K562 (cell line): ENCODE results near the gene TFRC. TPM values are rescaled to one million over a fixed set of nuclear protein-coding genes. Genes with fewer than 3 reads are reported as not detected.
A peak's percentile ranks its signal among the peaks of the same experiment; 100 is the strongest.
"Not testable (repeated sequence)": the region's sequence is repeated elsewhere in the genome, so short reads cannot be mapped to it uniquely, and the experiment has no call there.

Experiments used
- ATAC-seq: fragments of 200-7000 bp; cut with Tn5 transposase; 3 replicates; pipeline ENCODE4 v1.9.1; 2020; ENCODE audit warnings: moderate library complexity
- BruUV-seq: library from RNA; stranded (reverse); fragments of 400-500 nt; replicated peaks from 2 replicates; lab custom pipeline; 2021; lab: Mats Ljungman, UMichigan
- CTCF ChIA-PET: fragments of 300-600 bp; formaldehyde crosslinking; extraction: SDS; loops from one replicate; lab custom pipeline; 2021; ENCODE audit warnings: low intra/inter-chr PET ratio; lab: Yijun Ruan, JAX
- POLR2A ChIA-PET: fragments of 300-600, 350-650 bp; sonication (Branson Sonifier 250); formaldehyde crosslinking; extraction: SDS; loops from one replicate; lab custom pipeline; 2021; ENCODE audit warnings: antibody characterized with exemption, inconsistent platforms; lab: Yijun Ruan, JAX
- DNase-seq, 4 experiments: peaks; one replicate each; pipeline versions ENCODE4 v3.0.0 to v3.0.0-alpha.2; 2011 to 2018; ENCODE audit warnings: low spot score in 3 of 4, mixed read lengths in 3 of 4; ENCODE audit errors: extremely low read depth in 1 of 4
- FAIRE-seq: peaks from 2 replicates; lab custom pipeline; 2011; peaks lifted over from hg19 to GRCh38; lab: Jason Lieb, UNC
- H2AFZ ChIP-seq: 2 replicates; pipeline ENCODE4 v1.6.0; 2011; ENCODE audit warnings: low read depth, low read length, control low read depth, inconsistent platforms
- H3K27ac ChIP-seq: fragments of 200-600 bp; 3 replicates; pipeline ENCODE4 v1.8.0; 2011; ENCODE audit warnings: low read depth, mild to moderate bottlenecking, control low read depth, inconsistent platforms, low read length, moderate library complexity, mixed read lengths; ENCODE audit errors: extremely low read depth
- H3K27me3 ChIP-seq, 2 experiments: fragments of 300-600 bp in 1 of 2; 2 replicates in 1 of 2; 3 replicates in 1 of 2; pipeline versions ENCODE4 v1.6.0 to v1.8.0; 2011; ENCODE audit warnings: inconsistent platforms in 2 of 2, low read length in 2 of 2, mild to moderate bottlenecking in 1 of 2, mixed read lengths in 1 of 2, moderate library complexity in 1 of 2; ENCODE audit not compliant: control insufficient read depth in 2 of 2, insufficient read depth in 2 of 2
- H3K36me3 ChIP-seq: fragments of 300-600 bp; 3 replicates; pipeline ENCODE4 v1.8.0; 2011; ENCODE audit warnings: mild to moderate bottlenecking, low read length, inconsistent platforms; ENCODE audit not compliant: control insufficient read depth, insufficient read depth
- H3K4me1 ChIP-seq, 2 experiments: fragments of 200-600 bp in 1 of 2; replicated peaks in 1 of 2; 2 replicates in 1 of 2; 3 replicates in 1 of 2; pipeline versions ENCODE4 v1.5.1 to v1.8.0; 2011; ENCODE audit warnings: inconsistent platforms in 2 of 2, low read length in 2 of 2, mild to moderate bottlenecking in 1 of 2, mixed read lengths in 1 of 2, moderate library complexity in 1 of 2; ENCODE audit not compliant: control insufficient read depth in 2 of 2, insufficient read depth in 2 of 2
- H3K4me2 ChIP-seq: 2 replicates; pipeline ENCODE4 v1.6.1; 2011; ENCODE audit warnings: low read length, control low read depth, inconsistent platforms, mixed read lengths; ENCODE audit not compliant: insufficient read depth
- H3K4me3 ChIP-seq: fragments of 200-600 bp; sonication (generic), shearing (Covaris generic); 2 replicates; pipeline ENCODE4 v1.5.1; 2016; ENCODE audit warnings: control low read depth, inconsistent platforms
- H3K79me2 ChIP-seq: fragments of 200-600 bp; 3 replicates; pipeline ENCODE4 v1.8.0; 2011; ENCODE audit warnings: low read length, inconsistent platforms; ENCODE audit not compliant: control insufficient read depth, insufficient read depth
- H3K9ac ChIP-seq, 2 experiments: 2 replicates each; pipeline versions ENCODE4 v1.6.0 to v1.6.1; 2011; ENCODE audit warnings: low read depth in 2 of 2, low read length in 2 of 2, control low read depth in 1 of 2, inconsistent platforms in 1 of 2, mild to moderate bottlenecking in 1 of 2, mixed read lengths in 1 of 2; ENCODE audit not compliant: insufficient read depth in 1 of 2
- H3K9me1 ChIP-seq: one replicate; pipeline ENCODE4 v1.6.0; 2011; ENCODE audit warnings: inconsistent platforms, mild to moderate bottlenecking, low read length, moderate library complexity; ENCODE audit not compliant: control insufficient read depth, insufficient read depth
- H3K9me3 ChIP-seq: replicated peaks from 2 replicates; pipeline ENCODE4 v1.5.1; 2011; ENCODE audit warnings: low read depth, low read length, inconsistent platforms; ENCODE audit not compliant: control insufficient read depth, insufficient read depth
- H4K20me1 ChIP-seq: replicated peaks from 2 replicates; pipeline ENCODE4 v1.6.1; 2011; ENCODE audit warnings: low read length, inconsistent platforms, mixed read lengths; ENCODE audit not compliant: control insufficient read depth, insufficient read depth
- POLR2AphosphoS5 ChIP-seq: IDR thresholded peaks from 2 replicates; pipeline ENCODE4 v1.6.1; 2011; ENCODE audit warnings: mild to moderate bottlenecking, low read depth, low read length, moderate library complexity; ENCODE audit not compliant: control insufficient read depth, insufficient read depth
- POLR2G ChIP-seq: fragments of 200-400 bp; formaldehyde crosslinking; IDR thresholded peaks from 2 replicates; pipeline ENCODE4 v1.6.1; 2017; ENCODE audit warnings: low read depth, mild to moderate bottlenecking, antibody characterized with exemption, low read length, moderate library complexity
- RBFOX2 ChIP-seq: fragments of 200-400 bp; formaldehyde crosslinking; IDR thresholded peaks from 2 replicates; pipeline ENCODE4 v1.6.1; 2017; ENCODE audit warnings: low read depth, mild to moderate bottlenecking, low read length, moderate library complexity
- RBM22 ChIP-seq: fragments of 200-400 bp; formaldehyde crosslinking; IDR thresholded peaks from 2 replicates; pipeline ENCODE4 v1.6.1; 2018; ENCODE audit warnings: low read length, low read depth; ENCODE audit not compliant: poor library complexity, severe bottlenecking
- SUPT5H ChIP-seq: fragments of 450-650 bp; IDR thresholded peaks from 2 replicates; pipeline ENCODE4 v1.6.1; 2016
- WGBS: fragments of 100-300 bp; shearing (Covaris generic); methylation state at CpG from one replicate; pipeline ENCODE4 v1.1.6; 2016; ENCODE audit warnings: low coverage, mixed read lengths; ENCODE audit not compliant: insufficient coverage; ENCODE audit errors: missing lambda C conversion rate; 5-methylcytosine and 5-hydroxymethylcytosine counted together
- in situ Hi-C: fragments of 300-500 bp; cut with MboI; formaldehyde crosslinking; loops from 4 replicates; pipeline ENCODE4 v1.15.0; 2018; ENCODE audit warnings: inconsistent platforms, mixed read lengths
- intact Hi-C: fragments of 100-400 bp; cut with micrococcal nuclease; formaldehyde crosslinking; loops from 2 replicates; pipeline ENCODE4 v1.14.2; 2022
- polyA plus RNA-seq, 8 experiments: library from polyadenylated mRNA; depleted of rRNA in 4 of 8; stranded (reverse) in 5 of 8; unstranded in 3 of 8; fragments of >200 nt; fragmentation: Nextera tagmentation in 2 of 8; fragmentation: Illumina TruSeq in 1 of 8; extraction: Ambion mirVana in 2 of 8; extraction: Trizol in 1 of 8; gene quantifications; 2 replicates each; pipeline versions ENCODE4 v1.2.1 to v1.2.3, GENCODE V29; 2011 to 2014; ENCODE audit warnings: inconsistent platforms in 1 of 8, missing spikeins in 1 of 8
- total RNA-seq, 7 experiments: library from RNA; depleted of rRNA in 6 of 7; stranded (reverse); fragments of >200 nt in 6 of 7; fragmentation: Illumina TruSeq in 2 of 7; extraction: Trizol in 2 of 7; gene quantifications; 2 replicates each; pipeline versions ENCODE4 v1.2.1 to v1.2.3, GENCODE V29; 2011 to 2021; ENCODE audit warnings: low replicate concordance in 1 of 7
- TF ChIP-seq, protein P1 (sequence below): fragments of 250-450 bp; sonication (Bioruptor Pico); IDR thresholded peaks from 2 replicates; pipeline ENCODE4 v1.5.1; 2021; ENCODE audit warnings: mild to moderate bottlenecking
- TF ChIP-seq, protein P2 (sequence below), 2 experiments: fragments of 450-650 bp in 1 of 2; IDR thresholded peaks; 2 replicates each; pipeline ENCODE4 v1.6.1; 2011 to 2017; ENCODE audit warnings: low read depth in 2 of 2, antibody characterized with exemption in 1 of 2, borderline replicate concordance in 1 of 2, low read length in 1 of 2, mild to moderate bottlenecking in 1 of 2, mixed read lengths in 1 of 2; ENCODE audit not compliant: control insufficient read depth in 1 of 2

Gene TFRC
- total and polyA plus RNA-seq, 9 of the 15 experiments (the other 6 are each of a cell fraction or from before 2014, with no cell fraction given): 149 to 679 (median 332) TPM

DNA sequence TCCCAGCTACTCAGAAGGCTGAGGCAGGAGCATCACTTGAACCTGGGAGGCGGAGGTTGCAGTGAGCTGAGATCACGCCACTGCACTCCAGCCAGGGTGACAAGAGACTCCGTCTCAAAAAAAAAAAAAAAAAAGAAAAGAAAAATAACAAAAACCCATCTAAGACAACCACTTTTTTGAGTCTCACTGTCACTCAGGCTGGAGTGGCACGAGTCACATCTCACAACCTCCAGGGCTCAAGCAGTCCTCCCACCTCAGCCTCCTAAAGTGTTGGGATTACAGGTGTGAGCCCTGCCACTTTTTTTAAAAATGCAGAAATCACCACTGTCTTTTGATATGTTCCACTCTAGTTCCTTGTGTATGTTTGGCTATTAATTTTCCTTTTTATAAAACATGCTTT is 13.1 kb downstream of the TFRC start:
- peaks cover 48% of the 10 kb centered on the region for H4K20me1 ChIP-seq
- FAIRE-seq, CTCF ChIA-PET, in situ Hi-C loops, H3K4me2 ChIP-seq, H3K27ac ChIP-seq, H3K27me3 ChIP-seq, intact Hi-C loops, H3K4me3 ChIP-seq, H3K4me1 ChIP-seq, H3K9me1 ChIP-seq, H3K9ac ChIP-seq, DNase-seq, ATAC-seq, H2AFZ ChIP-seq, H3K9me3 ChIP-seq: not testable (repeated sequence)
- WGBS: 90% methylated on average over 2 of the region's 4 CpGs
- POLR2A ChIA-PET: interaction anchor here (0.7 to 2.0 kb wide), 7 partner anchors 11 to 313 kb away, joined by 3 to 17 read pairs (median 4); no protein-coding TSS in a partner anchor
- TF ChIP-seq RBM22 (peak; percentile 74), SUPT5H (peak; percentile 26; the same call in 1 of the 2 replicates), RBFOX2 (peak; percentile 51; the same call in 1 of the 2 replicates), POLR2G (peak; percentile 44; the same call in 1 of the 2 replicates), POLR2AphosphoS5 (0 out of 2 replicates have a peak, but pooled peaks have one; percentile 50)
- H3K36me3 ChIP-seq: peaks cover 99% of the 10 kb centered on the region
- BruUV-seq: TSS peak; percentile 5
- peaks cover 92% of the 10 kb centered on the region for H3K79me2 ChIP-seq

DNA sequence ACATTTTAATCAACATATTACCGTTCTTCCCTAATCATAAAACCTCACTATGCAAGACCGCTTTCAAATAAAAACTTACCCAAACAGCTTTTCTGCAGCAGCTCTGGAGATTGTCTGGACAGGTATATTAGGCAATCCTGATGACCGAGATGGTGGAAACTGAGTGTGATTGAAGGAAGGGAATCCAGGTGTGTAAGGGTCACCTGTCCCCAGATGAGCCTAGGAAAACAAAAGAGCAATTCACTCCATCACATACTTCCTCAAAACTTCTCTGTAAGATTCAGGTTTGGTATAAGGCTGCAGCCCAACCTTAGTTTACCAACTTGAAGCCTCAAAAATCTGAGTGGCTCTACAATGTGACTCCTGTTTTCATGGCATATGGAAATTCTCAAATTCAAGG is 14.5 kb downstream of the TFRC start:
- 84% methylated on average over 3 of the region's 3 CpGs for WGBS
- FAIRE-seq: no peak
- POLR2A ChIA-PET: interaction anchor here (0.8 to 5.3 kb wide), 6 partner anchors 8 to 149 kb away, joined by 3 to 25 read pairs (median 4); no protein-coding TSS in a partner anchor

More for the DNA sequence above, 14.5 kb downstream of the TFRC start:
- Histone ChIP-seq H3K27me3 (no peaks in the 10 kb centered on the region), H3K27ac (no peak overlapping the region), H3K4me2 (no peak overlapping the region), H3K4me3 (no peak overlapping the region), H3K4me1 (peaks cover 0 to 2% of the 10 kb centered on the region in 2 experiments; a peak in 2 of 5 replicates), H3K36me3 (peaks cover 99% of the 10 kb centered on the region), H3K9me3 (no peaks in the 10 kb centered on the region), H3K9me1 (no peaks in the 10 kb centered on the region), H2AFZ (no peak overlapping the region), H4K20me1 (peaks cover 41% of the 10 kb centered on the region)
- DNase-seq: no peak
- BruUV-seq: no TSS peak
- in situ Hi-C loops: no loop called here
- intact Hi-C loops: no loop called here
- TF ChIP-seq, protein P1, sequence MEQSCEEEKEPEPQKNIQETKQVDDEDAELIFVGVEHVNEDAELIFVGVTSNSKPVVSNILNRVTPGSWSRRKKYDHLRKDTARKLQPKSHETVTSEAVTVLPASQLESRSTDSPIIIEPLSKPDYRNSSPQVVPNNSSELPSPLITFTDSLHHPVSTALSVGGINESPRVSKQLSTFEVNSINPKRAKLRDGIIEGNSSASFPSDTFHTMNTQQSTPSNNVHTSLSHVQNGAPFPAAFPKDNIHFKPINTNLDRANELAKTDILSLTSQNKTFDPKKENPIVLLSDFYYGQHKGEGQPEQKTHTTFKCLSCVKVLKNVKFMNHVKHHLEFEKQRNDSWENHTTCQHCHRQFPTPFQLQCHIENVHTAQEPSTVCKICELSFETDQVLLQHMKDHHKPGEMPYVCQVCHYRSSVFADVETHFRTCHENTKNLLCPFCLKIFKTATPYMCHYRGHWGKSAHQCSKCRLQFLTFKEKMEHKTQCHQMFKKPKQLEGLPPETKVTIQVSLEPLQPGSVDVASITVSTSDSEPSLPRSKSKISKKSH (CRISPR knock-in tag): no peak
- TF ChIP-seq, protein P2, sequence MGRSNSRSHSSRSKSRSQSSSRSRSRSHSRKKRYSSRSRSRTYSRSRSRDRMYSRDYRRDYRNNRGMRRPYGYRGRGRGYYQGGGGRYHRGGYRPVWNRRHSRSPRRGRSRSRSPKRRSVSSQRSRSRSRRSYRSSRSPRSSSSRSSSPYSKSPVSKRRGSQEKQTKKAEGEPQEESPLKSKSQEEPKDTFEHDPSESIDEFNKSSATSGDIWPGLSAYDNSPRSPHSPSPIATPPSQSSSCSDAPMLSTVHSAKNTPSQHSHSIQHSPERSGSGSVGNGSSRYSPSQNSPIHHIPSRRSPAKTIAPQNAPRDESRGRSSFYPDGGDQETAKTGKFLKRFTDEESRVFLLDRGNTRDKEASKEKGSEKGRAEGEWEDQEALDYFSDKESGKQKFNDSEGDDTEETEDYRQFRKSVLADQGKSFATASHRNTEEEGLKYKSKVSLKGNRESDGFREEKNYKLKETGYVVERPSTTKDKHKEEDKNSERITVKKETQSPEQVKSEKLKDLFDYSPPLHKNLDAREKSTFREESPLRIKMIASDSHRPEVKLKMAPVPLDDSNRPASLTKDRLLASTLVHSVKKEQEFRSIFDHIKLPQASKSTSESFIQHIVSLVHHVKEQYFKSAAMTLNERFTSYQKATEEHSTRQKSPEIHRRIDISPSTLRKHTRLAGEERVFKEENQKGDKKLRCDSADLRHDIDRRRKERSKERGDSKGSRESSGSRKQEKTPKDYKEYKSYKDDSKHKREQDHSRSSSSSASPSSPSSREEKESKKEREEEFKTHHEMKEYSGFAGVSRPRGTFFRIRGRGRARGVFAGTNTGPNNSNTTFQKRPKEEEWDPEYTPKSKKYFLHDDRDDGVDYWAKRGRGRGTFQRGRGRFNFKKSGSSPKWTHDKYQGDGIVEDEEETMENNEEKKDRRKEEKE (IDR thresholded peaks at IDR 0.05; ENCODE audit: borderline replicate concordance in 1 of 2, control insufficient read depth in 1 of 2, low read depth in 2 of 2, low read length in 1 of 2): 0 out of 4 replicates have a peak, but pooled peaks of 1 of the 2 experiments have one; percentile 36
- TF ChIP-seq, all 486 proteins: peak for 1
- Histone ChIP-seq H3K79me2 (peaks cover 90% of the 10 kb centered on the region), H3K9ac (no peak overlapping the region)
- CTCF ChIA-PET: no interaction called here
- no peak for ATAC-seq
